Measurements from ENCODE around the gene UBN2.

The UBN2 gene

DNA sequence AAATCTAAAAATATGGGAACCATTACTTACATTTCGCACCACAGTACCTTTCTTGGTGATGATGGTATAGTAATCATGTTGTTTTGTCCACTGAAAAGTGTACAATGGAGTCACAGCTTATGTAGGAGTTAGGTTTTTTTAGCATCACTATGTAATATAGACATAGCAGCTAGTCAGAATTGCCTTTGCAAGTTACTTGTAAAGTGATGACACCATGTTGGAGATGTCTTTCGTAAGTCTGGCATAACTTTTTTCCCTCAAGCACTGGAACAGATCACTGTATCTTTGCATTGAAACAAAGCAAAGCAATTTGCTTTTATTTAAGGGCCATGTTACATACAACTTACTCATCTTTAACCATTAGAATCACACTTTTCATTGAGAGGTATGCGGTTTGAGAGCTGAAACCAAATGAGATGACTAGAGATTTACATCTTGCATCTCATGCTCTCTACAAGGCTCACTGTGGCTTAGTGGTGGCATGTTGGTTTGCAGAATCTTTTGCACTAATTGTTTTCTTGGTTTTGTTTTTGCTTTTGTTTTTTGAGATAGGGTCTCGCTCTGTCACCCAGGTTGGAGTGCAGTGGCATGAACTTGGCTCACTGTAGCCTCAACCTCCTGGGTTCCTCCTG lies 18.3 kb downstream of the UBN2 start:
- Mint-ChIP-seq H3K4me3 (no peak overlapping the region), H3K36me3 (ENCODE audit: low read depth) (peaks cover 68% of the 10 kb centered on the region), H3K27ac (no peak overlapping the region), H3K9me3 (no peaks in the 10 kb centered on the region), H3K4me1 (ENCODE audit: low read depth) (peaks cover 4% of the 10 kb centered on the region), H3K27me3 (no peaks in the 10 kb centered on the region)
- DNase-seq, result no peak

- DNase-seq, result no peak
- Mint-ChIP-seq H3K9me3 (no peaks in the 10 kb centered on the region), H3K4me3 (no peak overlapping the region), H3K4me1 (ENCODE audit: low read depth) (no peaks in the 10 kb centered on the region), H3K36me3 (ENCODE audit: low read depth) (peaks cover 69% of the 10 kb centered on the region), H3K27me3 (no peaks in the 10 kb centered on the region), H3K27ac (no peak overlapping the region)
Observed at GRCh38 chr7:139252451-139252850, 21.4 kb downstream of the UBN2 start.

DNA sequence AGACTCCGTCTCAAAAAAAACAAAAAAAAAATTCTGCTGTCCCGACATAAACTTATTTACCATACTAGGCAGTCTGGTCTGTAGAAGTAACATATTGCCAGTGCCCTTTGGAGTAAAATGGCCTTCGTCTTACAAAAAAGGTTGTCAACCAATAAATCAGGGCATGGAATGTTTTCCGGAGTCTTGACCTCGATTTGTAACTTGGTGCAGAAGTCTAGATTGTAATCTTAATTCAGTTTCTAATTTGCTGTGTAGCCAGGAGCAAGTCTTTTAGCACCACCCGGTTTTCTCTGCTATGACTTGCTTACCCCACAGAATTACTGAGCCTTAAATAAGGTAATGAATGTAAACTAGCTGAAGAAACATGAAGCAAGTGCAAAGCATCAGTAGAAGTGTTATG lies 23.2 kb downstream of the UBN2 start:
- Mint-ChIP-seq H3K27ac (no peak overlapping the region), H3K4me3 (no peak overlapping the region), H3K36me3 (ENCODE audit: low read depth) (peaks cover 69% of the 10 kb centered on the region), H3K27me3 (no peaks in the 10 kb centered on the region), H3K9me3 (no peaks in the 10 kb centered on the region), H3K4me1 (ENCODE audit: low read depth) (no peaks in the 10 kb centered on the region)
- no peak for DNase-seq

- DNase-seq, result no peak
- H3K4me3 Mint-ChIP-seq, result no peak overlapping the region
- peaks cover 67% of the 10 kb centered on the region for H3K36me3 Mint-ChIP-seq (ENCODE audit: low read depth)
- H3K27me3 Mint-ChIP-seq, result no peaks in the 10 kb centered on the region
- no peaks in the 10 kb centered on the region for H3K4me1 Mint-ChIP-seq (ENCODE audit: low read depth)
- H3K27ac Mint-ChIP-seq, result no peak overlapping the region
- no peaks in the 10 kb centered on the region for H3K9me3 Mint-ChIP-seq
Observed at GRCh38 chr7:139254728-139255127, 23.7 kb downstream of the UBN2 start.

GRCh38 chr7:139255290-139255689 lies 24.3 kb downstream of the UBN2 start:
- no peaks in the 10 kb centered on the region for H3K4me1 Mint-ChIP-seq (ENCODE audit: low read depth)
- H3K27ac Mint-ChIP-seq, result no peak overlapping the region
- DNase-seq, result no peak
- H3K9me3 Mint-ChIP-seq, result no peaks in the 10 kb centered on the region
- no peaks in the 10 kb centered on the region for H3K27me3 Mint-ChIP-seq
- H3K4me3 Mint-ChIP-seq, result no peak overlapping the region
- H3K36me3 Mint-ChIP-seq (ENCODE audit: low read depth), result peaks cover 71% of the 10 kb centered on the region

DNA sequence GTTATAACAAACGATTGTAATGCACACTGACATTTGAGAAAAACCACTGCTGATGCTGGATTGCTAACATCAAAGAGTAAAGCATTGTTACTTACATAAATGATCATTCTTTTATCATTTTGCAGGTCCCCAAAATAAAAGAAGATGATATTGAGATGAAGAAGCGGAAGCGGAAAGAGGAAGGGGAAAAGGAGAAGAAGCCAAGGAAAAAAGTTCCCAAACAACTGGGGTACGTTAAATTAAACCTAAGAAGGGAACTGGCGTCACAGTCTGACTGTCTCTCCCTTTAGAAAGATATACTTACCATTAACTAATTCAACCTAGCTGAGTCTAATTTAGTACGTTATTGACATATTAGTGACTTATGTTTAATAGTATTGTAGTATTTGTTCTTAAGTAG lies 28.1 kb downstream of the UBN2 start:
- Mint-ChIP-seq H3K27me3 (no peaks in the 10 kb centered on the region), H3K4me1 (ENCODE audit: low read depth) (no peaks in the 10 kb centered on the region), H3K27ac (no peak overlapping the region), H3K36me3 (ENCODE audit: low read depth) (peaks cover 61% of the 10 kb centered on the region), H3K4me3 (no peak overlapping the region), H3K9me3 (no peaks in the 10 kb centered on the region)
- no peak for DNase-seq

- H3K4me3 Mint-ChIP-seq, result no peak overlapping the region
- peaks cover 68% of the 10 kb centered on the region for H3K36me3 Mint-ChIP-seq (ENCODE audit: low read depth)
- H3K27me3 Mint-ChIP-seq, result no peaks in the 10 kb centered on the region
- no peaks in the 10 kb centered on the region for H3K9me3 Mint-ChIP-seq
- DNase-seq, result no peak
- H3K27ac Mint-ChIP-seq, result no peak overlapping the region
- no peaks in the 10 kb centered on the region for H3K4me1 Mint-ChIP-seq (ENCODE audit: low read depth)
Observed at GRCh38 chr7:139264220-139264619, 33.2 kb downstream of the UBN2 start.

DNA sequence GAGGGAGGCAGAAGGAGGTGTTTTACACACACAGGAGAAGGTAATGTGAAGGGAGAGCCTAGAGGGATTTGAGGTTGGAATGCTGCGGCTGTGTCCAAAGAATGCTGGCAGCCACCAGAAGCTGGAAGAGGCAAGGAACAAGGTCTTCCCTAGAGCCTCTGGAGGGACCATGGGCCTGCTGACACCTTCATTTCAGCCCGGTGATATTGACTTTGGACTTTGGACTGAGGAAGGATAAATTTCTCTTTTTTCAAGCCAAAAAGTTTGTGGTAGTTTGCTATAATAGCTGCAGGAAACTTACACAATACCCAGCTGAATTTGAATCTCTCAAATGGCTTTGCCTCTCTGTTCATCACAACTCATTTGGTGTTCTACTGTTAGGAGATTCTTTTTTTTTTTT lies 34.6 kb downstream of the UBN2 start:
- Mint-ChIP-seq H3K4me3 (no peak overlapping the region), H3K27me3 (no peaks in the 10 kb centered on the region), H3K36me3 (ENCODE audit: low read depth) (peaks cover 69% of the 10 kb centered on the region), H3K9me3 (no peaks in the 10 kb centered on the region), H3K27ac (no peak overlapping the region), H3K4me1 (ENCODE audit: low read depth) (no peaks in the 10 kb centered on the region)
- no peak for DNase-seq

DNA sequence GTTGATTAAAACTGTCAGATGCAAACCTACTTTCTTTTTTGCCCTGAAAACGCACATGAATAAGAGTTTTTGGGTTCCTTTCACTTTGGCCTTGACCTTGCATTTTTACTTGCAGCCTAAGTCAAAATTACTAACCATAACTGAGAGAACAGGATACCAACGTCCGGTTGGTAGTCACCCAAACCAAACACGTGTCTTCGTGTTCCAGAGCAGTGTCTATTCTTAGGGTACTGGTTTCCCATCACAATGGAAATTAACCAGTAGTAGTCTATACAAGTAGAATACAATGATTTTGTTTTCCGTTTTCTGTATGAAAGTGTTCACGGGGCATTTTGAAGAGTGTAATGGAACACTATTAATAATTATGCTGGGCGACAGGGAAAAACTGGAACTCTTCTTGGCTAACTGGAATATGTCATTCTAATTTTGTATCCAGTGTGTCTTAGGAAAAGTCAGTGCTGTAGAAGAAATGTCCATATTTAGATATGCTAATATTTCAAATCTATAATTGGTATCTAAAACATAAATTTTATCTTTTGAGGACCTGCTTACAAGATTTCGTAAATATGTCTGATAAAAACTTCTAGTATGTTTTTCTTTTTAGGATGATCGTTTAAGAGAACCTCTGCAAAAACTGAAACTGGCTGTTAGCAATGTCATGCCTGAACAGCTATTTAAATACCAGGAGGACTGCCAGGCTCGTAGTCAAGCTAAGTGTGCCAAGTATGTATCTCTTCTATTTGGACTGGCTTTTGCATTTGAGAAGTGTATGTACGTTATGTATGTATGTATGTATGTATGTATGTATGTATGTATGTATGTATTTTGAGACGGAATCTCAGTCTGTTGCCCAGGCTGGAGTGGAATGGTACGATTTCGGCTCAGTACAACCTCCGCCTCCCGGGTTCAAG lies 40.9 kb downstream of the UBN2 start:
- Mint-ChIP-seq H3K27me3 (no peaks in the 10 kb centered on the region), H3K4me1 (ENCODE audit: low read depth) (no peaks in the 10 kb centered on the region), H3K27ac (no peak overlapping the region), H3K36me3 (ENCODE audit: low read depth) (peaks cover 74% of the 10 kb centered on the region), H3K9me3 (no peaks in the 10 kb centered on the region), H3K4me3 (no peak overlapping the region)
- no peak for DNase-seq

DNA sequence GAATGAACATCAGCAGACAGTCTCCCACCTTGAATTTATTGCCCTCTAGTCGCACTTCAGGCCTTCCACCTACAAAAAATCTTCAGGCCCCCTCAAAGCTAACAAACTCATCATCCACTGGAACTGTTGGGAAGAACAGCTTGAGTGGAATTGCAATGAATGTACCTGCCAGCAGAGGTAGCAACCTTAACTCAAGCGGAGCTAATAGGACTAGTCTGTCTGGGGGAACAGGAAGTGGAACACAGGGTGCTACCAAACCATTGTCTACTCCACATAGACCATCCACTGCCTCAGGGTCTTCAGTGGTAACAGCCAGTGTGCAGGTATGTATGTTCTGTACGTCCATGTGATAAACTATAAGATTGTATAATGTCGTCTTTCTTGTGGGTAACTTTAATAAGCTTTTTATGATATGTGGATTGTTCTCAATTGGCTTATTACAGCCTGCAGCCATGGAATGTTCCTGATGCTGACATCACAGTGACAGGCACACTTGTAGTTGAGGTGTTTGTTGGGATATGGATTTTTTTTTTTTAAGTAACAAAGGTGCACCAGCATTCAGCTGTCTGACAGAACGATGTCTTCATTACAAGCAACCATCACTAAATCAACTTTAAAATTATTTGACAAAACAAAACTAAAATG lies 53.3 kb downstream of the UBN2 start:
- Mint-ChIP-seq H3K4me1 (ENCODE audit: low read depth) (no peaks in the 10 kb centered on the region), H3K27me3 (no peaks in the 10 kb centered on the region), H3K27ac (no peak overlapping the region), H3K4me3 (no peak overlapping the region), H3K9me3 (no peaks in the 10 kb centered on the region), H3K36me3 (ENCODE audit: low read depth) (peaks cover 53% of the 10 kb centered on the region)
- no peak for DNase-seq

- no peak overlapping the region for H3K27ac Mint-ChIP-seq
- DNase-seq, result no peak
- peaks cover 47% of the 10 kb centered on the region for H3K36me3 Mint-ChIP-seq (ENCODE audit: low read depth)
- no peak overlapping the region for H3K4me3 Mint-ChIP-seq
- H3K27me3 Mint-ChIP-seq, result no peaks in the 10 kb centered on the region
- H3K4me1 Mint-ChIP-seq (ENCODE audit: low read depth), result no peaks in the 10 kb centered on the region
- no peaks in the 10 kb centered on the region for H3K9me3 Mint-ChIP-seq
Observed at GRCh38 chr7:139286144-139286543, 55.1 kb downstream of the UBN2 start.

GRCh38 chr7:139292821-139293220 lies 61.8 kb downstream of the UBN2 start:
- DNase-seq, result no peak
- peak overlapping the region; percentile 27 for H3K27ac Mint-ChIP-seq
- no peaks in the 10 kb centered on the region for H3K9me3 Mint-ChIP-seq
- H3K4me3 Mint-ChIP-seq, result no peak overlapping the region
- H3K4me1 Mint-ChIP-seq (ENCODE audit: low read depth), result peaks cover 4% of the 10 kb centered on the region
- H3K27me3 Mint-ChIP-seq, result no peaks in the 10 kb centered on the region
- peaks cover 30% of the 10 kb centered on the region for H3K36me3 Mint-ChIP-seq (ENCODE audit: low read depth)

DNA sequence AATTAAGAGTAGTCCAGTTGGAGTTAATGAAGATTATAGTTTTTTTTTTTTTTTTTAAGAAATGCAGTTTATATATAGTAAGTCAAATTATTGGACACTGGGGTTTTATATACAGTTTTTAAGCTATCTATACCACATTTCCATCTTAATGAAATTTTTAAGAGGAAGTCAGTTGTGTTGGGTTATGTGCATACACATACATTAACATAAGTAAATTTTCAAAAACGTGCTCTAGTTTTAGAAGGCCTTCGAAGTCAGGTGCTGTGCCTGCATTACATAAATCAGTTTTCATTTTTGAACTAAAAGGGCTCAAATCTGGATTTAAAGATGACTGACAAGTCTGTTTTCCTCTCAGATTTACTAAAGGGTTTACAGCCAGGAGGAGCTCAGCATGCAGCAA lies 62.5 kb downstream of the UBN2 start:
- Mint-ChIP-seq H3K9me3 (no peaks in the 10 kb centered on the region), H3K27me3 (no peaks in the 10 kb centered on the region), H3K27ac (no peak overlapping the region), H3K4me3 (no peak overlapping the region), H3K36me3 (ENCODE audit: low read depth) (peaks cover 30% of the 10 kb centered on the region), H3K4me1 (ENCODE audit: low read depth) (peaks cover 4% of the 10 kb centered on the region)
- no peak for DNase-seq

GRCh38 chr7:139294241-139294640 lies 63.2 kb downstream of the UBN2 start:
- DNase-seq, result no peak
- Mint-ChIP-seq H3K4me3 (no peak overlapping the region), H3K27ac (no peak overlapping the region), H3K9me3 (no peaks in the 10 kb centered on the region), H3K27me3 (no peaks in the 10 kb centered on the region), H3K4me1 (ENCODE audit: low read depth) (peaks cover 4% of the 10 kb centered on the region), H3K36me3 (ENCODE audit: low read depth) (peaks cover 35% of the 10 kb centered on the region)

Data from activated T-cell treated with anti-CD3 and anti-CD28 coated beads, Interleukin-2, amount 50 U/mL, for 24 hours (primary cell).